ENCODE measurements around the gene DHCR7. TPM values are rescaled to one million over a fixed set of nuclear protein-coding genes. Genes with fewer than 3 reads are reported as not detected.

The DHCR7 gene, protein sequence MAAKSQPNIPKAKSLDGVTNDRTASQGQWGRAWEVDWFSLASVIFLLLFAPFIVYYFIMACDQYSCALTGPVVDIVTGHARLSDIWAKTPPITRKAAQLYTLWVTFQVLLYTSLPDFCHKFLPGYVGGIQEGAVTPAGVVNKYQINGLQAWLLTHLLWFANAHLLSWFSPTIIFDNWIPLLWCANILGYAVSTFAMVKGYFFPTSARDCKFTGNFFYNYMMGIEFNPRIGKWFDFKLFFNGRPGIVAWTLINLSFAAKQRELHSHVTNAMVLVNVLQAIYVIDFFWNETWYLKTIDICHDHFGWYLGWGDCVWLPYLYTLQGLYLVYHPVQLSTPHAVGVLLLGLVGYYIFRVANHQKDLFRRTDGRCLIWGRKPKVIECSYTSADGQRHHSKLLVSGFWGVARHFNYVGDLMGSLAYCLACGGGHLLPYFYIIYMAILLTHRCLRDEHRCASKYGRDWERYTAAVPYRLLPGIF
- total RNA-seq, result 10 to 100 TPM; 29.5 to 30.1 TPM

DNA sequence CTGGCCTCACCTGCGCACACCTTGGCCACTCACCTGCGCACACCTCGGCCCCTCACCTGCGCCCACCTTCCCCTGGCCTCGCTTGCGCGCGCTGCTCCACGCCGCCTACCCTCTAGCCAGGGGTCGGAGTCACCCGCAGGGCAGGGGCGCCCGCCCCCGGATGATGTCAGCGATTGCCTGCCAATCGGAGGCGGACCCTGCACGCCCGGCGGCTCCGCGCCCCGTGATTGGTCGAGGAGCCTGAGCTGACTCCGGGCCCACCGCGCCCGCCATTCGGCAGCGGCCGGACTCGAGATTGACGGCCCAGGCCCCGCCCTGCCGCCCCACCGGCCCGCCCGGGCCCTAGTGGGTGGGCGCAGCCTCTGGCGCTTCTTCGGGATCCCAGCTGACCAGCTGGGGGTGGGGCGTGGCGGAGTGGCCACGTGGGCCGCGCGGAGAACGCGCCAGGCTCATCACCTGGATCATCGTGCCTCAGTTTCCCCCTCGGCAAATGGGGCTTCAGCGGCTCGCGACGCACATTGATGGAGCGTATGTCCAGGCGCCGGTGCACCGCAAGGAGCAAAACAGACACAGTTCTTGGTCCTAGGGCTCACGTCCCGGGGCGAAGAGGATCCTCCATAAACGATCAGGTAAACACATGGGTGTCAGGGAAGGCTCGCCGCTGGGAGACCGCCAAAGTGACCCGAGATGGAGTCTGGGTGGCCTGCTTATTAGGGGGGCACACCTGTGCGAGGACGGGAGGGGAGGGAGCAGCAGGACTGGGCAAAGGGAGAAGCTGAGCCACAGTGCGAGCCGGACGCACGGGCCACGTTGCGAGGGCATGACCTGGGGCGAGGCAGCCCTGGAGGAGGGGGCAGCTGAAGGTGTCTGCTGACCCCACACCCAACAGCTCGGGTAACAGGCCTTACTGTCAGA lies at the start of gene DHCR7:
DHCR7 (minus strand) TSS at position 137 of the 915 bp plus-strand sequence. CDS start 3,441 bp downstream, outside the sequence.
- Mint-ChIP-seq H3K9me3 (peaks cover 9% of the 10 kb centered on the region), H3K27ac (peak within 1 kb of the TSS; percentile 88), H3K36me3 (ENCODE audit: low read depth) (peaks cover 28% of the 10 kb centered on the region), H3K27me3 (no peaks in the 10 kb centered on the region), H3K4me1 (peaks cover 54% of the 10 kb centered on the region), H3K4me3 (peak within 1 kb of the TSS; percentile 88)
- ChIA-PET CTCF (interaction anchor here (1.3 kb wide), 1 partner anchor 11 kb away, joined by 3 read pairs; no protein-coding TSS in a partner anchor), POLR2A (interaction anchor here (0.6 kb wide), 1 partner anchor 957 kb away, joined by 4 read pairs; no protein-coding TSS in a partner anchor)
- peak; percentile 94 for DNase-seq

DNA sequence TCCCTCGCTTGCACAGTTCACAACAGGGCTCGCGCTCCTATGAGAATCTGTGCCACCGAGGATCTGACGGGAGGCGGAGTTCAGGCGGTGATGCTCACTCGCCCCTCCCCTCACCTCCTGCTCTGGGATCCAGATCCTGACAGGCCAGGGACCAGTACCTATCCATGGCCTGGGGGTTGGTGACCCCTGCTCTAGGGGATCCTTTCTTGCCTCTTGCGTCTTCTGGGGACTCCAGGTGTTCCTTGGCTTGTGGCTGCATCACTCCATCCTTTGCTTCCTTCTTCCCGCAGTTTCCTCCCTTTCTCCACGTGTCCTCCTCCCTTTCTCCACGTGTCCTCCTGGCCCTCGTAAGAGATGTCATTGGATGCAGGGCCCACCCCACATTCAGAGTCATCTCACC lies 48.2 kb upstream of the DHCR7 start:
- peaks cover 78% of the 10 kb centered on the region for H3K36me3 Mint-ChIP-seq (ENCODE audit: low read depth)
- H3K4me1 Mint-ChIP-seq, result peaks cover 7% of the 10 kb centered on the region
- CTCF ChIA-PET, result no interaction called here
- H3K4me3 Mint-ChIP-seq, result no peak overlapping the region
- H3K27me3 Mint-ChIP-seq, result no peaks in the 10 kb centered on the region
- H3K9me3 Mint-ChIP-seq, result no peaks in the 10 kb centered on the region
- POLR2A ChIA-PET, result no interaction called here
- no peak for DNase-seq
- H3K27ac Mint-ChIP-seq, result no peak overlapping the region

DNA sequence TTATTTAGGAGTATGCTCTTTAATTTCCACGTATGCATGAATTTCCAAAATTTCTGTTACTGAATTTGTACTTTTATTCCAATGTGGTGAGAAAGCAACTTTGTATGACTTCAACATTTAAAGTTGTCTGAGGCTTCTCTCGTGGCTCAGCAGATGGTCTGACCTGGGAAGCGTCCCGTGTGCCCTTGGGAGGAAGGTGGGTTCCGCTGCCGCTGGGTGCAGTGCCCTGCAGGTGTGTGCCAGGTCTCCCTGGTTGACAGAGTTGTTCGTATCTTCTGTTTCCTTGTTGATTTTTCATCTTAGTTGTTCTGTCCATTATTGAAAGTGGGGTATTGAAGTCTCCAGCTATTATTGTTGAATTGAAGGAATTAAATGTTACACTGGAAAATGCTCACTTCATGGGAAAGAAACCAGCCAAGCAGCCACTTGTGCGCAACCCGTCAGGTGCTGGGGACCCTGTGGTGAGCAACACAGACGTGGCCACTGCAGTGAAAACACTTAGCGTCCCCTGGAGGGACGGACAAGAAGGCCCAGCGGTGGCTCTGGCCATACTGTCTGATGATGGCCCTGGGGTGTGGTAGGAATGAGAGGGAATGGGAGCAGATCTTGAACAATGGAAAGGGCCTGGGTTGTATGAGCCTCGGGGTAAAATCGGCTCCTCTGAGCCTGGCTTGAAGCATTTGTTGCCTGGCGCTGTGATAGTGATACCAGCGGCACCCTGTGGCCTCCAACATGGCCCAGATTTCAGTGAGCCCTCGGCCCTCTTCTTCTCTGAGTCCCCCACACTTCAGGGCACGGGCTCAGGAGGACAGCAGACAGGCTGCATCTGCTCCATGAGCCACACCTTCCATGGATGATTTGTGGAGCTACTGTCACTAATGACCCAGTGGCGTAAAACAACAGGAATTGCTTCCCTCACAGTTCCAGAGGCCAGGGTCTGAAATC lies 47.4 kb upstream of the DHCR7 start:
- no peaks in the 10 kb centered on the region for H3K9me3 Mint-ChIP-seq
- no peak overlapping the region for H3K27ac Mint-ChIP-seq
- ChIA-PET POLR2A (no interaction called here), CTCF (no interaction called here)
- H3K27me3 Mint-ChIP-seq, result no peaks in the 10 kb centered on the region
- H3K36me3 Mint-ChIP-seq (ENCODE audit: low read depth), result peaks cover 73% of the 10 kb centered on the region
- DNase-seq, result no peak
- H3K4me1 Mint-ChIP-seq, result peaks cover 7% of the 10 kb centered on the region
- no peak overlapping the region for H3K4me3 Mint-ChIP-seq

DNA sequence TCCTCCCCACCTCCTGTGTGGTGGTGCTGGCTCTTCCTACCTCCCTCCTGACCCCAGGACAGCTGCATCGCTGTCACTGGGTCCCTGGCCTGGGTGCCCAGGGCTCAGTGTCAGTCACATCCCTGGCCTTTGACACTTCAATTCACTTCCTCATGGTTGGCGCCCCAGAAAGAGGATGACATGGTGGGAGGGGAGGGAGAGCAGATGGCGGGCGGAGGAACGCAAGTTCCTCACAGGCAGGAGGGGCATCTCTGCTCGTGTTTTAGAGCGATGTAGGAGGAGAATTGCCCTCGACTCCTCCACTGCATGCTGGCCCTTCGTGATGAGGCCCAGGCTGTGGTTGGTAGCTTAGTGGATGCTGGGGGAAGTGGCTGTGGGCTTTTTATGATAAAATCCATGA lies 43.7 kb upstream of the DHCR7 start:
- POLR2A ChIA-PET, result no interaction called here
- no peak overlapping the region for H3K4me3 Mint-ChIP-seq
- no peak for DNase-seq
- H3K36me3 Mint-ChIP-seq (ENCODE audit: low read depth), result peaks cover 52% of the 10 kb centered on the region
- H3K27me3 Mint-ChIP-seq, result no peaks in the 10 kb centered on the region
- no peaks in the 10 kb centered on the region for H3K9me3 Mint-ChIP-seq
- no peak overlapping the region for H3K27ac Mint-ChIP-seq
- CTCF ChIA-PET, result interaction anchor here (2.0 kb wide), 1 partner anchor 15 kb away, joined by 5 read pairs; no protein-coding TSS in a partner anchor
- H3K4me1 Mint-ChIP-seq, result peaks cover 13% of the 10 kb centered on the region

DNA sequence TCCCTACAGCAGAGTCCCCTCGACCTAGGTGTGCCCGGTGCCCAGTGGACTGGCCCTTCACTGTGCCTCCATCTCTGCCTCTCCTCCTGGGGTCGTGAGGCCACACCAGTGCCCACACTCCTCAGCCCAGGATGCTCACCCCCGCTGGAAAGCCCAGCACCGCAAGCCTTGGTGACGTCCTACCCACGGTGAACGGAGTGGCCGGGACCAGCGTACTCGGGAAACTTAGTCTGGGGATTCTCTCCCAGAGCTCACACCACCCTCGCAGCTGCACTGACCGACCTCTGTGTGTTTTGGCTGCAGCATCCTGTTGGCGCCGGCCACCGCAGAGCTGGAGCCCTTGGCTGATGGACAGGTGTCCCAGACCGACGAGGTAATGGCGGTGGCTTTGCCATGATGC lies 43.3 kb upstream of the DHCR7 start:
- no peaks in the 10 kb centered on the region for H3K27me3 Mint-ChIP-seq
- H3K27ac Mint-ChIP-seq, result no peak overlapping the region
- H3K4me1 Mint-ChIP-seq, result peaks cover 13% of the 10 kb centered on the region
- POLR2A ChIA-PET, result no interaction called here
- H3K4me3 Mint-ChIP-seq, result no peak overlapping the region
- H3K36me3 Mint-ChIP-seq (ENCODE audit: low read depth), result peaks cover 50% of the 10 kb centered on the region
- CTCF ChIA-PET, result interaction anchor here (2.0 kb wide), 1 partner anchor 15 kb away, joined by 5 read pairs; no protein-coding TSS in a partner anchor
- no peaks in the 10 kb centered on the region for H3K9me3 Mint-ChIP-seq
- DNase-seq, result no peak

DNA sequence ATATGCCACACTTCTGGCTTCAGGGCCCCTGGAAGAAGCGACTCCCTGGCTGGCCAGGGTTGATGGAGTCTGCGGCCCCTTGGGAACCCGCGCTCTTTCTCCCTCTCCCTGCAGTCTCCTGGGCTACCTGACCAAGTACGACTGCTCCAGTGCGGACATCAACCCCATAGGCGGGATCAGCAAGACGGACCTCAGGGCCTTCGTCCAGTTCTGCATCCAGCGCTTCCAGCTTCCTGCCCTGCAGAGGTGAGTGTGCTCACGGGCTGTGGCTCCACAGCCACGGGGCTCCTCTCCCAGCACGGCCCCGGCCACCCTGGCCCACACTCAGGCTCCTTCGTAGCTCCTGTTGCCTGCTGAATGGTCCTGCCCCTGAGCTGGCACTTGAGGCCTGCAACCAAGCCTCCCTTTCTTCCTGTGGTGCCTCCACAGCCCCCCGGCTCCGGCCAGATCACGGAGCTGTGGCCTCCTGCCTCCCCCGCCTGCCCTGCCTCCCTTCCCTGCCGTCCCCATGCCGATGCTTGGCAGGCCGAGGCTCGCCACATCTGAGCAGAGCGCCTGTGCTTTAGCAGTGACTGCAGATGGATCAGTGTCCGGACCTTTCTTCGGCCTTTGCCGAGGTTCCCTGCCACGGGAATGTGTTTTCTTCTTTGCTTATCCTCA lies 42.7 kb upstream of the DHCR7 start:
- ChIA-PET CTCF (no interaction called here), POLR2A (no interaction called here)
- peaks cover 13% of the 10 kb centered on the region for H3K4me1 Mint-ChIP-seq
- H3K36me3 Mint-ChIP-seq (ENCODE audit: low read depth), result peaks cover 52% of the 10 kb centered on the region
- DNase-seq, result no peak
- no peak overlapping the region for H3K4me3 Mint-ChIP-seq
- H3K27ac Mint-ChIP-seq, result no peak overlapping the region
- H3K9me3 Mint-ChIP-seq, result no peaks in the 10 kb centered on the region
- H3K27me3 Mint-ChIP-seq, result no peaks in the 10 kb centered on the region

DNA sequence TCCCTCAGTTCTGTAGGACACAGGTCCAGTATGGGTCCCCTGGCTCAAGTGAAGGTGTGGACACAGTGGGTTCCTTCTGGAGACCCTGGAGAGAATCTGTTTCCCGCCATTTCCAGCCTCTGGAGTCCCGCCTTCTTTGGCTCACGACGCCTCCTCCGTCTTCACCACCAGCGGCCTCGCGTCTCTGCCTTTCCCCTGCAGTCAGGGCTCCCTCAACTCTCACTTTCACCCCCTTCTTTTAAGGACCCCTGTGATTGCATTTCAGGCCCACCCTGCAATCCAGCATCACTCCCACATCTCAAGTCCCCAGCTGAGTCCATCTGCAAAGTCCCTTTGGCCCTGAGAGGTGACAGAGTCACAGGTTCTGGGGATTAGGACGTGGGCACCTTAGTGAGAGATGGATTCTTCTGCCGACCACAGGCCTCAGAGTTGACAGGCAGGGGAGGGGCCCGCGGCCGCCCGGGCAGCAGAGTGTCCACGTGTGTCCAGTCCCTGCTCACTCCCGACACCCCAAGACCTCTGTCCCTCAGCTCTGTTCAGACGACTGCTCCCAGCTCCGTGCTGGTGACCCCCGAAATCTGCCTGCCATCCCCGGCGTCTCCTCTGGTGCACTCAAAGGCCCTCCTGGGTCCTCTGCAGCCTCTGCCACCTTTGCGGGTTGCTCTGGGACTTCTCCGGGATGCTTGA lies 42.0 kb upstream of the DHCR7 start:
- no peak overlapping the region for H3K4me3 Mint-ChIP-seq
- ChIA-PET CTCF (no interaction called here), POLR2A (no interaction called here)
- DNase-seq, result no peak
- no peak overlapping the region for H3K27ac Mint-ChIP-seq
- no peaks in the 10 kb centered on the region for H3K9me3 Mint-ChIP-seq
- H3K4me1 Mint-ChIP-seq, result peaks cover 13% of the 10 kb centered on the region
- no peaks in the 10 kb centered on the region for H3K27me3 Mint-ChIP-seq
- H3K36me3 Mint-ChIP-seq (ENCODE audit: low read depth), result peaks cover 51% of the 10 kb centered on the region

DNA sequence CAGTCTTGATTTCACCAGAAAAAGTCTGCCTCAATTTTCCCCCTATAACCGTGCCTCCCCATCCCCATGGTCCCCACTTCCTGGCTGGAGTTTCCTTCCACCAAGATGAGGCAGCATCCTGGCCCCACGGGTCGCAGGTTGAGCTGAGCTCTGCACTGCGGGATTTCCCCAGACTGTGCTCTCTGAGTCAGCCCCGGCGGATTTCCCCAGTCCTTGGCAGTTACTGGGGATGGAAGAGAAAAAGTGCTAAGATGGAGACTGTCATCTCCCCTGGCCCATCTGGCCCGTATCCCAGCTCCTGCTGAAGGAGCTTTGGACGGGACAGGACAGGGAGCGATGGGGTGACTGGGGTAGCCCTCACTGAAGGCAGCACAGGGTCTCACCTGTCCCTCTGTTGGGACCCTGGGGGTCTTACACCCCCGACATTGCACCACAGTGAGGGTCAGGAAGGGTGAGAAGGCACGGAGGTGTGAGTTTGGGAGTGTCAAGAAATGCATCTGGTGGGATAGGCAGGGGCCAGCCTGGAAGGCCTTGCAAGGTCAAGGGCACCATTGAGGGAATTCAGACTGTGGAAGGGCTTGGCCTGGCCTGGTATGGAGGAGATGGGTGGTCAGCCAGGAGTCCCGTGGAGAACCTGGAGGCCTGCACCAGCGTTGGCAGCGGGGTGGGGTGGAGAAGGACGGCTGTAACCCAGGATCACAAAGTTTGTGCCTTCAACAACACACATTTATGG lies 41.3 kb upstream of the DHCR7 start:
- Mint-ChIP-seq H3K36me3 (ENCODE audit: low read depth) (peaks cover 47% of the 10 kb centered on the region), H3K4me3 (no peak overlapping the region), H3K27me3 (no peaks in the 10 kb centered on the region), H3K9me3 (no peaks in the 10 kb centered on the region), H3K4me1 (peaks cover 13% of the 10 kb centered on the region), H3K27ac (peak overlapping the region; percentile 55)
- ChIA-PET POLR2A (no interaction called here), CTCF (no interaction called here)
- no peak for DNase-seq

DNA sequence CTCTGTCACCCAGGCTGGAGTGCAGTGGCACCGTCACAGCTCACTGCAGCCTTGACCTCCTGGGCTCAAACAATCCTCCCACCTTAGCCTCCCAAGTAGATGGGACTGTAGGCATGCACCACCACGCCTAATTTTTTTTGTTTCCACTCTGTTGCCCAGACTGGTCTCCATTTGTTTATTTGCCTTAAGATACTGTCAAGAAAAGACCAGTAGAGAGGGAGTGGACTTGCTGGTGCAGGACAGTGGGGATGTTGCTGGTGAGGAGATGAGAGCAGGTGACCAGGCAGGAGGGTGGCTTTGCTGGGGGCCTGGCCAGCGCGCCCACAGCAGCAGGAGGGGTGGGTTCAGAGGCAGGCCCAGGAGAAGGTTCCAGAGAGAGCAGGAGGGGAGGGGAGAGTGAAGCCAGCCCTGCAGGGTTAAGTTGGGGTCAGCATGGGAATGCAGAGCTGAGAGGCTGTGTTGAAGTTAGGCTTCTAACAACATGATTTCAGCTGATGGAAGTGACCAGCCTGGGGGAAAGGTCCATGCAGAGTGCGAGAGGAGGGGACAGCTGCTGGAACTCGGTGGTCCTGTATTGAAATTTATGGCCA lies 40.6 kb upstream of the DHCR7 start:
- H3K27me3 Mint-ChIP-seq, result no peaks in the 10 kb centered on the region
- ChIA-PET CTCF (no interaction called here), POLR2A (no interaction called here)
- no peaks in the 10 kb centered on the region for H3K9me3 Mint-ChIP-seq
- H3K36me3 Mint-ChIP-seq (ENCODE audit: low read depth), result peaks cover 47% of the 10 kb centered on the region
- no peak for DNase-seq
- peak overlapping the region; percentile 72 for H3K27ac Mint-ChIP-seq
- H3K4me1 Mint-ChIP-seq, result peaks cover 13% of the 10 kb centered on the region
- H3K4me3 Mint-ChIP-seq, result no peak overlapping the region

DNA sequence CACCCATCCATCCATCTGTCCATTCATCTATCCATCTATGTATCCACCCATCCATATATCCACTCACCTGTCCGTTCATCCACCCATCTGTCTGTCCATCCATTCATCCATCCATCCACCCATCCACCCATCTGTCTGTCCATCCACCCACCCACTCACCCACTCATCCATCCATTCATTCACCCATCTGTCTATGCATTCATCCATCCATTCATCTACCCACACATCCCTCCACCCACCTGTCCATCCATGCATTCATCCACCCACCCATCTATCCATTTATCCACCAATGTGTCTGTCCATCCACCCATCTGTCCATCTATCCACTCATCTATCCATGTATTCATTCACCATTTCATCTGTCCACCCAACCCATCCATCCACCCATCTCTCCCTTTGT lies 38.1 kb upstream of the DHCR7 start:
- ChIA-PET CTCF (no interaction called here), POLR2A (no interaction called here)
- H3K4me1 Mint-ChIP-seq, result peaks cover 13% of the 10 kb centered on the region
- DNase-seq, result no peak
- no peaks in the 10 kb centered on the region for H3K9me3 Mint-ChIP-seq
- H3K27me3 Mint-ChIP-seq, result no peaks in the 10 kb centered on the region
- H3K36me3 Mint-ChIP-seq (ENCODE audit: low read depth), result peaks cover 45% of the 10 kb centered on the region
- H3K27ac Mint-ChIP-seq, result no peak overlapping the region
- no peak overlapping the region for H3K4me3 Mint-ChIP-seq

DNA sequence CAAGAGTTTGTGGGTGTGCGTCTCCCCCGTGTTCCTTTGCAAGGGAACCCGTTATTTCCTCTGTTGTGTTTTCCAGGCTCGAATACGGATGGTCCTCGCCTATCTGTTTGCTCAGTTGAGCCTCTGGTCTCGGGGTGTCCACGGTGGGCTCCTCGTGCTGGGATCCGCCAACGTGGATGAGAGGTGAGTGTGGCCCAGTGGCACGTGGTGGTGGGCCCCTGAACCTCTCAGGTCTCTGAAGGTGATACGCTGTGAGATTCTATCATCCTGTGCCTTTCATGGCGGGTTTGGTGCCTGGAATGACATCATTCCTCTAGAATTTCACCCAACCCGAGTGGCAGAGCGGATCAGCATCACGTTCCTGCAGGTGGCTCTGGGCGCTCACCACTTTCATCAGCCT lies 37.3 kb upstream of the DHCR7 start:
- Mint-ChIP-seq H3K36me3 (ENCODE audit: low read depth) (peaks cover 50% of the 10 kb centered on the region), H3K4me1 (peaks cover 13% of the 10 kb centered on the region), H3K4me3 (no peak overlapping the region), H3K27me3 (no peaks in the 10 kb centered on the region), H3K9me3 (no peaks in the 10 kb centered on the region), H3K27ac (no peak overlapping the region)
- DNase-seq, result no peak
- CTCF ChIA-PET, result interaction anchor here (1.0 kb wide), 1 partner anchor 15 kb away, joined by 3 read pairs; no protein-coding TSS in a partner anchor
- POLR2A ChIA-PET, result no interaction called here

Measured in activated CD4-positive, alpha-beta T cell treated with anti-CD3 and anti-CD28 coated beads, Interleukin-2, amount 10 ng/mL, durations not matched to agents 7 days and 5 days (primary cell).